AG09319 (cell line): Measurements from ENCODE around the gene ARHGEF17.

Experiments used
- DNase-seq: peaks from one replicate; pipeline ENCODE4 v3.0.0-alpha.2; 2010; ENCODE audit warnings: low read depth; ENCODE audit errors: extremely low read depth
- TF ChIP-seq, protein P1 (sequence below): IDR thresholded peaks from 2 replicates; pipeline ENCODE4 v1.5.1; 2011; ENCODE audit warnings: low read depth, mild to moderate bottlenecking, inconsistent platforms, low read length, moderate library complexity

The ARHGEF17 gene

DNA sequence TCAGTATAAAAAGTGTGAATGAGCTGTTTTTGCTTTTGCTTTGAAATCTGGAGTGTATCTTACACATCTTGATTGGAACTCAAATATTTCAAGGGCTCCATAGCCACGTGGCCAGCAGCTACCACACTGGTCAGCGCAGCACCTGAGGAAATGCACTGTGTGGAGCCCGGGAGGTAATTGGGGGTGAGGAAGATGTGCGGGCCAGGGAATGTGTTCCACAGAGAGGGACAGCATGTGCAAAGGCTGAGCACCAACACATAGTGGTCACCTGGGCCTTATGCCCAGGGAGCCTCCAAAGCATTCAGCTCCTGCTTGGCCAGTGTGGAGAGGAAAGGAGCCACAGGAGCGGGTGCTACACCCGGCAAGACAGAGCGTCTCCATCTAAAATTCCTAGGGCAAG is 88.9 kb downstream of the ARHGEF17 start:
- TF ChIP-seq, protein P1, sequence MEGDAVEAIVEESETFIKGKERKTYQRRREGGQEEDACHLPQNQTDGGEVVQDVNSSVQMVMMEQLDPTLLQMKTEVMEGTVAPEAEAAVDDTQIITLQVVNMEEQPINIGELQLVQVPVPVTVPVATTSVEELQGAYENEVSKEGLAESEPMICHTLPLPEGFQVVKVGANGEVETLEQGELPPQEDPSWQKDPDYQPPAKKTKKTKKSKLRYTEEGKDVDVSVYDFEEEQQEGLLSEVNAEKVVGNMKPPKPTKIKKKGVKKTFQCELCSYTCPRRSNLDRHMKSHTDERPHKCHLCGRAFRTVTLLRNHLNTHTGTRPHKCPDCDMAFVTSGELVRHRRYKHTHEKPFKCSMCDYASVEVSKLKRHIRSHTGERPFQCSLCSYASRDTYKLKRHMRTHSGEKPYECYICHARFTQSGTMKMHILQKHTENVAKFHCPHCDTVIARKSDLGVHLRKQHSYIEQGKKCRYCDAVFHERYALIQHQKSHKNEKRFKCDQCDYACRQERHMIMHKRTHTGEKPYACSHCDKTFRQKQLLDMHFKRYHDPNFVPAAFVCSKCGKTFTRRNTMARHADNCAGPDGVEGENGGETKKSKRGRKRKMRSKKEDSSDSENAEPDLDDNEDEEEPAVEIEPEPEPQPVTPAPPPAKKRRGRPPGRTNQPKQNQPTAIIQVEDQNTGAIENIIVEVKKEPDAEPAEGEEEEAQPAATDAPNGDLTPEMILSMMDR: no peak

DNA sequence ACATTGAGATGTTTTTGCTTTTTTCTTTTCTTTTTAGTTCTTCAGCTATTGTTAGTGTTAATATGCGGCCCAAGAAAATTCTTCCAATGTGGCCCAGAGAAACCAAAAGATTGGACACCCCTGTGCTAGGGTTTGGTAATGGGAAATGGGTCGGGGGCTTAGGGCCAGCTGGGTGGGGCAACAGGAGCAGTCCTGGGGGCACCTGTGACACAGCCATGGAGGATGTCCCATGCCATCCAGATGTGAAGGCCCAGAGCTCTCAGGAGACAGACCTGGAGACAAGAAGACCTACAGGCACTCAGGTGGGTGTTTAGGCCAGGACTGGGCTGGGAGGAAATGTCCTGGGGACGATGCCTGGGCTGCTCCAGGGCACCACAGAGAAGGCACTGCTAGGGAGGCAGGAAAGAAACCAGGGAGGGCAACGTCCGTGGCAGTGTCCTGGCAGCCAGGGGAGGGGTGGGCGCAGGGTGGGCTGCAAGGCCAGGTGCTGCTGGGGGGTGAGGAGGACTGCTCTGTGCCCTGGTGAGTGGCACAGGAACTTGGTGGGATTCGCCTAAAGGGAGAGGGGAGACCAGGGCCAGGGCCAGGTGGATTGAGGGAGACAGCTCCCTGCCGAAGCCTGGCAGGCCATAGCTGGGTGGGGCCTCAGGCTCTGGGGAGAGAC is 89.5 kb downstream of the ARHGEF17 start:
- no peak for DNase-seq
- TF ChIP-seq, protein P1: no peak

More for the DNA sequence above, 88.9 kb downstream of the ARHGEF17 start:
- DNase-seq: no peak

DNA sequence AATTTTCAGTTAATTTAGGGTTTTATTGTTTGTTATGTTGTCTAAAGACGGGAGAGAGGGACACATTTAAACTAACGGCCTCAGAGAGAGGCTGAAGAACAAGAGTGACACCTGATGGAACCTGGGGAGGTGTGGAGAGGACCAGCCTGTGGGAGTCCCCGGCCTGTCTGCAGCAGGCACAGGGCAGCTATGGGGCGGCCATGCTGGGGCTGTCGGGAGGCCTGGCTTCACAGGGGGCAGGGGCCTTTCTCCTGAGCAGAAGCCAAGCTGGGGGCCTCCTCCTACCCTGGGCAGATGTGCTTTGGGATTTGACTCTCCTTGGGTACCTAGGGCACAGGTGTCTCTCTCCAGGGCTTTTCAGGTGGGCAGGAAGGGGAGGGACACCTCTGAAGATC is 90.1 kb downstream of the ARHGEF17 start:
- TF ChIP-seq, protein P1: no peak
- no peak for DNase-seq

DNA sequence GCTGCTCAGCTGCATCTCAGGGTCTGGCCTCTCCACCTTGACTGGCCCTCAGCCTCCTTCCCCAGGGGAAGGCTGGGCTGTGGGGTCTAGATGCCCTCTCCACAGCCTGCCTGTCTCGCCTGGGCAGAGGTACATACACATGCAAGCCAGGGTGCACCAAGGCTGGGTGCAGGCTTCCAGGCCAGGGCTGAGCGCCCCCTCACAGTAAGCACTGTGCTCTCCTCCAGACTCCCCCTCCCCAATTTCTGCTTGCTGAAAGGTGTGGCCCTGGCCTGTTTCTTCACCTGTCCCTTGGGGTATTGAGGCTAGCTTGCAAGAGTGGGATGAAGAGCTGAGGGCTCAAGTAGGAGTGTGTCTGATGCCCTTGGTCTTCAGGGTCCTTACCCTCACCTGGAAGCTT is 90.6 kb downstream of the ARHGEF17 start:
- no peak for DNase-seq
- TF ChIP-seq, protein P1: no peak

DNA sequence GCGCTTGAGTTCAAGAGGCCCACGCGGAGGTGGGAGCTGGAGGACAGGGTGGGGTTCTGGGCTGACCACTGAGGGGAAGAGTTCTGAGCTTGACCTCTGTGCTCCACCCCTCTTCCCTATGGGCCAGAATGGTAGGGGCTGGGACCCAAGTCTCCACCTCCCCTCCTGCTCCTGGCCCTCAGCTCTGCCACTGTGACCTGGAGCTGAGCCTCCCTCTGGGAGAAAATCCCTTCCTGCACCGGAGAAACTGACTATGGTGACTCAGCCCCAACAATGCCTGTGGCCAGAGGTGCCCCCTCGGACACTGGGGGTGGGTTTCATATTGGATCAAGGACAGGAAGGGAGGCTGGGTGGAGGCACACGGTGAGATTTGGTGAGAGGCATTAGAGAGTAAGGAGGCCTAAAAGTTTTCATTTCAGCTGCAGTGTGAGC is 91.1 kb downstream of the ARHGEF17 start:
- no peak for DNase-seq
- TF ChIP-seq, protein P1: no peak

DNA sequence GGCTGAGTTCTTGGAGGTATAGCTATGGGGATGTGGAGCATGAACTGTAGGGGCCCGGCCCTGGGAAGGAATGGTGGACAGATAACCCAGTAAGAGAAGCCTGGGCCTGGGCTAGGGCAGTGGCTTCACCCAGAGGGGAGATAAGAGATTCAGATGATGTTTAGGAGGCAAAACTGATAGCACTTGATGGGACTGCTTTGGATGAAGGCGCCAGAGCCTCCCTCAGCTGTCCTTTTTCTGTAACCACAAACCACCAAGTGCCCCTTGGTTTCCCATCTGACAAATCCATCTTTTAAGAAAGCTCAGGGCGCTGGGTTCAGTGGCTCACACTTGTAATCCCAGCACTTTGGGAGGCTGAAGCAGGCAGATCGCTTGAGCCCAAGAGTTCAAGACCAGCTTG is 91.6 kb downstream of the ARHGEF17 start:
- TF ChIP-seq, protein P1: no peak
- DNase-seq: no peak

DNA sequence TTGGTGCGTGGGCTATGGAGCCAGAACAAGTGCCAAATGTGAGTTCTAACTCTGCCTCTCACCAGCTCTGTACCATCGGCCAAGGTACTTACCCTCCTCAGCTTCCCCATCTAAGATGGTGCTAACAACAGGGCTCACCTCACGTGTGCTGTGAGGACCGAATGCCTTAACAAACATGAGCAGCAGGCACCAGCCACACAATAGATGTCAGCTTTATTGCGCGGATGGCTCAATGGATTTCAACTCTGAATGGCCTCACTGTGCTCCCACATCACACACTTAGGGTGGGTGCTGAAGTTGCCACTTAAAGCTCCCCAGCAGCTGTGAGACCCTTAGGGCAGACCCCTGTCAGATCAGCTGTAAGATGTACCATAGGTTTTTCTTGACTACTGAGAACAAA is 92.2 kb downstream of the ARHGEF17 start:
- TF ChIP-seq, protein P1: no peak
- no peak for DNase-seq
